ENCODE results near the gene B9D1.

Gene B9D1

GRCh38 chr17:19392303-19392702 is 29.8 kb upstream of the B9D1 start:
- no peaks in the 10 kb centered on the region for H3F3A ChIP-seq (ENCODE audit: control insufficient read depth, insufficient read depth)
- peaks cover 44% of the 10 kb centered on the region for H3K27me3 ChIP-seq (ENCODE audit: control insufficient read depth, low read length)
- no peak overlapping the region for H3K4me3 ChIP-seq (ENCODE audit: low read length)
- H3K4me2 ChIP-seq (ENCODE audit: low read length): no peak overlapping the region
- H3K79me2 ChIP-seq (ENCODE audit: control insufficient read depth, low read length): no peaks in the 10 kb centered on the region
- no peaks in the 10 kb centered on the region for H4K20me1 ChIP-seq (ENCODE audit: control insufficient read depth, insufficient read depth, low read depth, low read length)
- H3K9me2 ChIP-seq (replicated peaks; ENCODE audit: control insufficient read depth, low read length): no peaks in the 10 kb centered on the region
- H3K27ac ChIP-seq (ENCODE audit: low read depth, low read length): no peak overlapping the region
- H3K4me1 ChIP-seq (ENCODE audit: control insufficient read depth, low read length): 0 out of 2 replicates have a peak, but pooled peaks cover 2% of the 10 kb centered on the region
- no peak for TF ChIP-seq EZH2phosphoT487 (IDR thresholded peaks at IDR 0.05; ENCODE audit: borderline replicate concordance, low read length)
- no peak for TF ChIP-seq CTCF (IDR thresholded peaks at IDR 0.05; ENCODE audit: low read depth, low read length, poor library complexity, severe bottlenecking)
- no peaks in the 10 kb centered on the region for H3K9me3 ChIP-seq (ENCODE audit: control insufficient read depth, insufficient read depth, low read length)
- no peaks in the 10 kb centered on the region for H3K36me3 ChIP-seq (ENCODE audit: control insufficient read depth, low read length)

- TF ChIP-seq EZH2phosphoT487 (IDR thresholded peaks at IDR 0.05; ENCODE audit: borderline replicate concordance, low read length) (no peak), CTCF (IDR thresholded peaks at IDR 0.05; ENCODE audit: low read depth, low read length, poor library complexity, severe bottlenecking) (no peak)
- Histone ChIP-seq H3K9me3 (ENCODE audit: control insufficient read depth, insufficient read depth, low read length) (no peaks in the 10 kb centered on the region), H3K4me2 (ENCODE audit: low read length) (no peak overlapping the region), H3F3A (ENCODE audit: control insufficient read depth, insufficient read depth) (no peaks in the 10 kb centered on the region), H3K79me2 (ENCODE audit: control insufficient read depth, low read length) (no peaks in the 10 kb centered on the region), H3K27me3 (ENCODE audit: control insufficient read depth, low read length) (peaks cover 44% of the 10 kb centered on the region), H3K4me1 (ENCODE audit: control insufficient read depth, low read length) (0 out of 2 replicates have a peak, but pooled peaks cover 3% of the 10 kb centered on the region), H3K4me3 (ENCODE audit: low read length) (no peak overlapping the region), H3K36me3 (ENCODE audit: control insufficient read depth, low read length) (no peaks in the 10 kb centered on the region), H3K9me2 (replicated peaks; ENCODE audit: control insufficient read depth, low read length) (no peaks in the 10 kb centered on the region), H3K27ac (ENCODE audit: low read depth, low read length) (no peak overlapping the region), H4K20me1 (ENCODE audit: control insufficient read depth, insufficient read depth, low read depth, low read length) (no peaks in the 10 kb centered on the region)
Measured at GRCh38 chr17:19391432-19391831, 28.9 kb upstream of the B9D1 start.

- H3K4me3 ChIP-seq (ENCODE audit: low read length): no peak overlapping the region
- no peaks in the 10 kb centered on the region for H3K36me3 ChIP-seq (ENCODE audit: control insufficient read depth, low read length)
- H3K9me2 ChIP-seq (replicated peaks; ENCODE audit: control insufficient read depth, low read length): no peaks in the 10 kb centered on the region
- H3F3A ChIP-seq (ENCODE audit: control insufficient read depth, insufficient read depth): no peaks in the 10 kb centered on the region
- H3K9me3 ChIP-seq (ENCODE audit: control insufficient read depth, insufficient read depth, low read length): no peaks in the 10 kb centered on the region
- H3K4me2 ChIP-seq (ENCODE audit: low read length): no peak overlapping the region
- no peaks in the 10 kb centered on the region for H4K20me1 ChIP-seq (ENCODE audit: control insufficient read depth, insufficient read depth, low read depth, low read length)
- H3K79me2 ChIP-seq (ENCODE audit: control insufficient read depth, low read length): no peaks in the 10 kb centered on the region
- H3K4me1 ChIP-seq (ENCODE audit: control insufficient read depth, low read length): 0 out of 2 replicates have a peak, but pooled peaks cover 3% of the 10 kb centered on the region
- TF ChIP-seq CTCF (IDR thresholded peaks at IDR 0.05; ENCODE audit: low read depth, low read length, poor library complexity, severe bottlenecking) (no peak), EZH2phosphoT487 (IDR thresholded peaks at IDR 0.05; ENCODE audit: borderline replicate concordance, low read length) (no peak)
- H3K27ac ChIP-seq (ENCODE audit: low read depth, low read length): no peak overlapping the region
- peaks cover 44% of the 10 kb centered on the region for H3K27me3 ChIP-seq (ENCODE audit: control insufficient read depth, low read length)
Measured at GRCh38 chr17:19390951-19391350, 28.4 kb upstream of the B9D1 start.
